GM12873 (cell line): Measurements from ENCODE around the gene ZNF273.

Experiments
- CTCF ChIP-seq: IDR thresholded peaks from 2 replicates; pipeline ENCODE4 v1.5.1; 2012; ENCODE audit warnings: low read depth, mild to moderate bottlenecking, moderate library complexity, low read length, control low read depth; ENCODE audit not compliant: insufficient read depth; ENCODE audit errors: missing control alignments

Gene ZNF273

DNA sequence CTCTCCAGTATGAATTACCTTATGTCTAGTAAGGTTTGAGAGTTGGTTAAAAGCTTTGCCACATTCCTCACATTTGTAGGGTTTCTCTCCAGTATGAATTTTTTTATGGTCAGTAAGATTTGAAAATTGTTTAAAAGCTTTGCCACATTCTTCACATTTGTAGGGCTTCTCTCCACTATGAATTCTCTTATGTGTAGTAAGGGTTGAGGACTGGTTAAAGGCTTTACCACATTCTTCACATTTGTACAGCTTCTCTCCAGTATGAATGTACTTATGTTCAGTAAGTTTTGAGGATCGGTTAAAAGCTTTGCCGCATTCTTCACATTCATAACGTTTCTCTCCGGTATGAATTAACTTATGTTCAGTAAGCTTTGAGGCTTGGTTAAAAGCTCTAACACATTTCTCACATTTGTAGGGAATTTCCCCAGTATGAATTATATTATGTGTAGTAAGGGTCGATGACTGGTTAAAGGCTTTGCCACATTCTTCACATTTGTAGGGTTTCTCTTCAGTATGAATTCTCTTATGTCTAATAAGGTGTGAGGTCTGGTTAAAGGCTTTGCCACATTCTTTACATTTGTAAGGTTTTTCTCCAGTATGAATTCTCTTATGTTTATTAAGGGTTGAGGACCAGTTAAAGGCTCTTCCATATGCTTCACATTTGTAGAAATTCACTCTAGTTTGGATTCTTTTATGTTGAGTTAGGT is 75.6 kb downstream of the ZNF273 start:
- TF ChIP-seq CTCF: no peak
